SK-N-SH treated with all-trans-retinoic acid at 6 μM for 48 hours (cell line): ENCODE measurements around the gene TREX2.

Experiments
- BACH2 ChIP-seq: fragments of 250-450 bp; sonication (Bioruptor Pico); IDR thresholded peaks from 2 replicates; pipeline ENCODE4 v1.9.0; 2021; ENCODE audit warnings: mild to moderate bottlenecking, borderline replicate concordance
- CREB5 ChIP-seq: fragments of 250-450 bp; sonication (Bioruptor Pico); IDR thresholded peaks from 2 replicates; pipeline ENCODE4 v1.5.1; 2020; ENCODE audit warnings: low read depth, mild to moderate bottlenecking, moderate library complexity
- OSR1 ChIP-seq: fragments of 250-450 bp; sonication (Bioruptor Pico); IDR thresholded peaks from 2 replicates; pipeline ENCODE4 v1.8.0; 2022; ENCODE audit warnings: moderate library complexity, mild to moderate bottlenecking, inconsistent platforms
- PATZ1 ChIP-seq: fragments of 250-450 bp; sonication (Bioruptor Pico); IDR thresholded peaks from 2 replicates; pipeline ENCODE4 v1.8.0; 2020; ENCODE audit warnings: mild to moderate bottlenecking, moderate library complexity, borderline replicate concordance
- POU6F1 ChIP-seq: fragments of 250-450 bp; sonication (Bioruptor Pico); IDR thresholded peaks from 2 replicates; pipeline ENCODE4 v1.8.0; 2021; ENCODE audit warnings: low read depth, mild to moderate bottlenecking, moderate library complexity, borderline replicate concordance
- PPARA ChIP-seq: fragments of 250-450 bp; sonication (Bioruptor Pico); IDR thresholded peaks from 2 replicates; pipeline ENCODE4 v1.5.0; 2020; ENCODE audit warnings: mild to moderate bottlenecking, borderline replicate concordance
- RARB ChIP-seq: fragments of 250-450 bp; sonication (Bioruptor Pico); IDR thresholded peaks from 2 replicates; pipeline ENCODE4 v1.8.0; 2021; ENCODE audit warnings: mild to moderate bottlenecking, moderate library complexity
- TCF4 ChIP-seq: fragments of 250-450 bp; sonication (Bioruptor Pico); IDR thresholded peaks from 2 replicates; pipeline ENCODE4 v1.8.0; 2021; ENCODE audit warnings: mild to moderate bottlenecking, moderate library complexity, borderline replicate concordance
- ZC3H10 ChIP-seq: fragments of 250-450 bp; sonication (Bioruptor Pico); IDR thresholded peaks from 2 replicates; pipeline ENCODE4 v1.5.1; 2021; ENCODE audit warnings: mild to moderate bottlenecking, moderate library complexity
- ZFP30 ChIP-seq: fragments of 450-650 bp; formaldehyde crosslinking; IDR thresholded peaks from 2 replicates; pipeline ENCODE4 v1.5.0; 2022; ENCODE audit warnings: mild to moderate bottlenecking, moderate library complexity
- ZNF8 ChIP-seq: fragments of 450-650 bp; formaldehyde crosslinking; IDR thresholded peaks from 2 replicates; pipeline ENCODE4 v1.5.0; 2020; ENCODE audit warnings: mild to moderate bottlenecking, moderate library complexity

- no peak for TF ChIP-seq ZFP30 (CRISPR knock-in tag)
- TF ChIP-seq RARB (CRISPR knock-in tag): no peak
- TF ChIP-seq TCF4 (CRISPR knock-in tag): no peak
- no peak for TF ChIP-seq ZC3H10 (CRISPR knock-in tag)
- TF ChIP-seq OSR1 (CRISPR knock-in tag): no peak
- TF ChIP-seq PATZ1 (CRISPR knock-in tag): no peak
- no peak for TF ChIP-seq PPARA (CRISPR knock-in tag)
- no peak for TF ChIP-seq CREB5 (CRISPR knock-in tag)
- TF ChIP-seq ZNF8: no peak
- no peak for TF ChIP-seq BACH2 (CRISPR knock-in tag)
- TF ChIP-seq POU6F1 (CRISPR knock-in tag): no peak
These were observed at the start of gene TREX2 for GRCh38 chrX:153445856-153446635.
